ENCODE data around the gene TGIF2.

The TGIF2 gene

DNA sequence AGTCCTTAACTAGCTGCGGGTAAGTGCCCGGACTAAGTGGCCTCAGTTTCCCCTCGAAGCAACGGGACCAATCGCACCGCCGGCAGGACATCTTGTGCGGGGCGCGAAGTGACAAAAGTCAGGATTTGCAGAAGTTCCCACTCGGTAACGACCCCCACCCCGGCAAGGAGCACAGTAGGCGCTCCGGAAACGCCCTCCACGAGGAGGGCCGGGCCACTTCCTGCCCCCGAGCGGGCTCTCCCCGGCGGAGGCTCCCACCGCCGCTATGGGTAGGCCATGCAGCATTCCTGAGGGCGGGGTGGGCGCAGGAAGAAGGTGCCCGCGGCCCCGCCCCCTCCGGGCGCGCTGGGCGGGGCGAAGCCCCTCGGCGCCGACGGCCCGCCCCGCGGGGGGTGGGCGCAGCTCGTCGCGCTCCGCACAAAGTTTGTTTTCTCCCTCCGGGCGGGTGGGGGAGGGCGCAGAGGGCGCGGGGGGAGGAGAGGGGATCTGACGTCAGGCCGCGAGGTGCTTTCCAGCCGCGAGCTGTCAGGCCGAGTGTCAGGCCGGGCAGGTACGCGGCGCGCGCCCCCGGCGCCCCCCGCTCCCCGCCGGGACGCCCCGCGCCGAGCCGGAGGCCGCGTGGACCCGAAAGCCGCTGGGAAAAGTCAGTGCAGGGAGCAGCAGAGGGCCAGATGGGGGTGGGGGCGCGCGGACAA is at the start of gene TGIF2:
TGIF2 (plus strand) TSS at position 495 of the 695 bp plus-strand sequence. CDS start 5,178 bp downstream, outside the sequence.
- peak within 1 kb of the TSS; percentile 74 to 76 for H3K9ac ChIP-seq (ENCODE audit: low read depth in 1 of 2, low read length in 2 of 2)
- H3K27me3 ChIP-seq (ENCODE audit: control insufficient read depth in 2 of 2, insufficient read depth in 2 of 2, low read length in 2 of 2) = no peaks in the 10 kb centered on the region
- H3K4me3 ChIP-seq (ENCODE audit: low read length in 2 of 2) = peak within 1 kb of the TSS; percentile 69 to 71
- H3K27ac ChIP-seq (ENCODE audit: low read depth in 2 of 2, low read length in 2 of 2) = peak within 1 kb of the TSS; percentile 78 to 83
- no peaks in the 10 kb centered on the region for H3K9me3 ChIP-seq (ENCODE audit: control insufficient read depth in 2 of 2, low read length in 2 of 2)
- peaks cover 7 to 13% of the 10 kb centered on the region in 2 donors for H3K4me1 ChIP-seq (ENCODE audit: control insufficient read depth in 2 of 2, insufficient read depth in 2 of 2, low read length in 2 of 2)
- no peaks in the 10 kb centered on the region for H3K36me3 ChIP-seq (ENCODE audit: control insufficient read depth in 2 of 2, insufficient read depth in 2 of 2, low read length in 2 of 2)

DNA sequence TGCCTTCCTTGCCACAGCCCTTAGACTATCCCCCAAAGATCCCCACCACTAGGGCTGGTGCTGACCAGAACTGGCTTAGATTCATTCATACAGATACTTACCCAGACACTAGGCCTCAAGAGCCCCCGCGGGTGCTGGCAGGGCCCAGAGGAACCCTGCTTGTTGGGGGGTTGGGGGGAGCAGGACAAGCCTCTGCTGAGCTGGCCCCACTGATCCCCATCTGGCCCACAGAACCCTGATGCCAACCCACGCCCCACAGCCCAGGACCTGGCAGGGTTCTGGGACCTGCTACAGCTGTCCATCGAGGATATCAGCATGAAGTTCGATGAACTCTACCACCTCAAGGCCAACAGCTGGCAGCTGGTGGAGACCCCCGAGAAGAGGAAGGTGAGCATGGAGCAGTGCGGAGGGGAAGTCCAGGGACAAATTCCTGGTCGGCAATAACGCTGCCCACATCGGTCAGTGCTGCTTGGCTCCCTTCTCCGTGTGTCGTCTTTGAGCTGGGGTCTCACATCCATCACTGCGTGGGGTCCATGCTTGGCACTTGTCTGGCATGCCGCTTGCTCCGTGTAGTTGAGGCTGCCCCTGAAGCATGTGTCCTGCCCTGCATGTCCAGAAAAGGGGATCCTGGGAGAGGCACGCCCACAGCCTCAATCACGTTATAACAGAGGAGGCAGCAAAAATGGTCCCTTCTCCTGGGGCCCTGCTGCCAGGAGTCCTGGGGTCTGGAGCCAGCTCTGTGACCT is 47.6 kb upstream of the TGIF2 start:
- Histone ChIP-seq H3K4me3 (ENCODE audit: low read length in 2 of 2) (no peak overlapping the region), H3K9ac (ENCODE audit: low read depth in 1 of 2, low read length in 2 of 2) (no peak overlapping the region), H3K27ac (ENCODE audit: low read depth in 2 of 2, low read length in 2 of 2) (no peak overlapping the region), H3K36me3 (ENCODE audit: control insufficient read depth in 2 of 2, insufficient read depth in 2 of 2, low read length in 2 of 2) (peaks cover 30 to 35% of the 10 kb centered on the region in 2 donors), H3K9me3 (ENCODE audit: control insufficient read depth in 2 of 2, low read length in 2 of 2) (no peaks in the 10 kb centered on the region), H3K4me1 (ENCODE audit: control insufficient read depth in 2 of 2, insufficient read depth in 2 of 2, low read length in 2 of 2) (no peaks in the 10 kb centered on the region), H3K27me3 (ENCODE audit: control insufficient read depth in 2 of 2, insufficient read depth in 2 of 2, low read length in 2 of 2) (no peaks in the 10 kb centered on the region)

DNA sequence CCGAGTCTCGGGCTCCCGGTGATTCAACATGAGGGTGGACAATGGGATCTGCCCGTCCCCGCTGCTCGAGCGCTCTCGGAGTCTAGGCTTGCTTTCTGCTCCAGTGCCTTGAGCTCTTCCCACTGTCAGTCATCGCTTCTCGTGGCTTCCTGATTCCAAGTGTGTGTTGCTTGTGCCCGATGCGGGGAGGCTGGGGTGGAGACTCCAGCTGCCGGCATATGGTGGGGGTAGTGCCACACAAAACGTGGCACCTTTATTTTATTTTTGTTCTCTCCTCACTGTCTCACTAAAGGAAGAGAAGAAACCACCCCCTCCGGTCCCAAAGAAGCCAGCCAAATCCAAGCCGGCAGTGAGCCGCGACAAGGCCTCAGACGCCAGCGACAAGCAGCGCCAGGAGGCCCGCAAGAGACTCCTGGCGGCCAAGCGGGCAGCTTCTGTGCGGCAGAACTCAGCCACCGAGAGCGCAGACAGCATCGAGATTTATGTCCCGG is 46.8 kb upstream of the TGIF2 start:
- Histone ChIP-seq H3K36me3 (ENCODE audit: control insufficient read depth in 2 of 2, insufficient read depth in 2 of 2, low read length in 2 of 2) (peaks cover 30 to 32% of the 10 kb centered on the region in 2 donors), H3K4me3 (ENCODE audit: low read length in 2 of 2) (no peak overlapping the region)

DNA sequence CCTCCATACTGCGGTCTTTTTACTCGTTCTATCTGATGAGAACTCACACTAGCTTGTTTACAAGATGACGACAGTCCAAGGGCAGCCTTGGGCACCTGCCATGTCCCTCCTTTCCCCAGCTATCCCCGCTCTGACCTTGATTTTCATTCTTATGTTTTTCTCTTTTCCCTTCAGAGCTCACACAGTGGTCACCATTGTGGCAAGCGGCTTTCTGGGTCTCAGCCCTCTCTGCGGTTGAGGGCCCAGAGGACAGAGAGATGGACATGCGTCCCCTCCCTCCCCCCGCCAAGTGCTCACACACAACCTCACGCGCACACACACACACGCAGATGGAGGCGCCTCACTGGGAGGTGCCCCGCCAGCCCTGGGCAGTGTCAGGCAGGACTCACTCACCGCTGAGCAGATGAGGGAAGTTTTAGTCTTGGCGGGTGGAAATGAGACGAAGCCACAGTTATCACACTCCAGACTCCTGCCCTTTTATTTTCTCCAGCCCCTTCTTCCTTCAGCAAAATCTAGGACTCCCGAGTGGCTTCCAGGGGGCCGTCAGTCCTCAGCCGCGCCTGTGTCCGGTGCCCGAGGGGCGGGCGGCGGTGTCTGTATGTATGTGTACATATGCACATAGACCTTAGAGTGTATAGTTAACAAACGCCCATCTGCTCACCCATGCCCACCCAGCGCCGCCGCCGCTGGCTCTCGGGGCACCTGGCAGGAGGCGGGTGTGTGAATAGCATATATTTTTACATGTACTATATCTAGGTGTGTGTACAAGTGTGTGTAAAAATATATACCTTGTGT is 45.9 kb upstream of the TGIF2 start:
- Histone ChIP-seq H3K4me1 (ENCODE audit: control insufficient read depth in 2 of 2, insufficient read depth in 2 of 2, low read length in 2 of 2) (no peaks in the 10 kb centered on the region), H3K9ac (ENCODE audit: low read depth in 1 of 2, low read length in 2 of 2) (no peak overlapping the region), H3K27ac (ENCODE audit: low read depth in 2 of 2, low read length in 2 of 2) (peak overlapping the region in 1 of 2 donors; percentile 43), H3K9me3 (ENCODE audit: control insufficient read depth in 2 of 2, low read length in 2 of 2) (no peaks in the 10 kb centered on the region), H3K36me3 (ENCODE audit: control insufficient read depth in 2 of 2, insufficient read depth in 2 of 2, low read length in 2 of 2) (peaks cover 25 to 30% of the 10 kb centered on the region in 2 donors), H3K4me3 (ENCODE audit: low read length in 2 of 2) (no peak overlapping the region), H3K27me3 (ENCODE audit: control insufficient read depth in 2 of 2, insufficient read depth in 2 of 2, low read length in 2 of 2) (no peaks in the 10 kb centered on the region)

More for the DNA sequence above, 46.8 kb upstream of the TGIF2 start:
- Histone ChIP-seq H3K27ac (ENCODE audit: low read depth in 2 of 2, low read length in 2 of 2) (no peak overlapping the region), H3K4me1 (ENCODE audit: control insufficient read depth in 2 of 2, insufficient read depth in 2 of 2, low read length in 2 of 2) (no peaks in the 10 kb centered on the region), H3K9me3 (ENCODE audit: control insufficient read depth in 2 of 2, low read length in 2 of 2) (no peaks in the 10 kb centered on the region), H3K9ac (ENCODE audit: low read depth in 1 of 2, low read length in 2 of 2) (no peak overlapping the region), H3K27me3 (ENCODE audit: control insufficient read depth in 2 of 2, insufficient read depth in 2 of 2, low read length in 2 of 2) (no peaks in the 10 kb centered on the region)

DNA sequence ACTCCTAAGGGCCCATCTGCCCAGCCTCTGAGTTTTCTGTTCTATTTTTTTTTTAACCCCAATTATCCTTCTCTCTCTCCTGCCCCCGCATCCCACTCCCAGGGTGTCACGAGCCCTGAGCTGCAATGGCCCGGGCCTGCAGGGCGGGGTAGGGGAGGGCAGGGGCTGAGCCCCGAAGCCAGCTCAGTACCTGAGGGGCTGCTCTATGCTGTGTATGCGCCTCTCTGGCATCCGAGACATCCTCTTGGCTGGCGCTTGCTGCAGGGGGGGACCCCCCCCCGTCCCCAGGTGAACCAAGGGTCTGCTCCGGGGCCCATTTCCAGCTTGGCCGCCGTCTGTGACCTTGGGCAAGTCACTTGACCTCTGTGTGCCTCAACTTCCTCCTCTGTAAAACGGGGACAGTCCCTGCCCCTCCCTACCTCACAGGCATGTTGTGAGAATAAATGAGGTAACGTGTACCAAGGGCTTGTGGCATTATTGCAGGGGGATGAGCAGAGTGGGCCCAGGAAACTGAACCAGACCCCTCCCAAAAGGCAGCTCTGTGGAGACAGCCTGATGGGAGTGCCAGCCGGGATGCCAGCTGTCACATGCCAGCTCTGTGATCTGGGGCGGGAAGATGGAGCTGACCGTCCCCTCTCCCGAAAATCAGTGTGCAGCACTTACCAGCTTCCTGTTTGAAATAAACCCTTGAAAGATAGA is 45.1 kb upstream of the TGIF2 start:
- H3K4me1 ChIP-seq (ENCODE audit: control insufficient read depth in 2 of 2, insufficient read depth in 2 of 2, low read length in 2 of 2) = no peaks in the 10 kb centered on the region
- no peak overlapping the region for H3K9ac ChIP-seq (ENCODE audit: low read depth in 1 of 2, low read length in 2 of 2)
- H3K9me3 ChIP-seq (ENCODE audit: control insufficient read depth in 2 of 2, low read length in 2 of 2) = no peaks in the 10 kb centered on the region
- peaks cover 25 to 30% of the 10 kb centered on the region in 2 donors for H3K36me3 ChIP-seq (ENCODE audit: control insufficient read depth in 2 of 2, insufficient read depth in 2 of 2, low read length in 2 of 2)
- H3K27ac ChIP-seq (ENCODE audit: low read depth in 2 of 2, low read length in 2 of 2) = no peak overlapping the region
- no peaks in the 10 kb centered on the region for H3K27me3 ChIP-seq (ENCODE audit: control insufficient read depth in 2 of 2, insufficient read depth in 2 of 2, low read length in 2 of 2)
- no peak overlapping the region for H3K4me3 ChIP-seq (ENCODE audit: low read length in 2 of 2)

DNA sequence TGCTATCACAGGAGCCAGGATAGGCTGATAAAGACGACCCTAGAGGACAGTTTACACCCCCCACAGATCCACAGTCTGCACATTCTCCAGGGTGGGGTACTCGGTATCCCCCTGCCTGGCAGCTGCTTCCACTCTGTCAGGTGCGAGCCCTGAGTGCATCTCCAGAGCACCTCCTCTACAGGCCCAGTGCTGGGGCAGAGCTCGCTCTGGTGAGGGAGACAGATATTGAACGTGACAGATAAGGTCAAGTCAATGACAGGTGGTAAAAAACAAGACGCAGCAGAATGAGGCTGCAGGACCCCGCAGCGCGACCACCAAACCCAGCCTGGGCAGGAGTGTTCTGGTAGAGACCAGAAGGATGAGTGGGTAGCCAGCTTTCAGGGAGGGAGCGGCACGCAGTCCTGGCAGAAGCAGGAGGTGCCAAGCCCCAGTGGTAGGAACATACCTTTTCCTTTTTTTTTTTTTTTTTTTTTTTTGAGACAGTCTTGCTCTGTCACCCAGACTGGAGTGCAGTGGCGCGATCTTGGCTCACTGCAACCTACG is 44.5 kb upstream of the TGIF2 start:
- H3K9me3 ChIP-seq (ENCODE audit: control insufficient read depth in 2 of 2, low read length in 2 of 2) = no peaks in the 10 kb centered on the region
- H3K4me1 ChIP-seq (ENCODE audit: control insufficient read depth in 2 of 2, insufficient read depth in 2 of 2, low read length in 2 of 2) = no peaks in the 10 kb centered on the region
- peaks cover 24 to 28% of the 10 kb centered on the region in 2 donors for H3K36me3 ChIP-seq (ENCODE audit: control insufficient read depth in 2 of 2, insufficient read depth in 2 of 2, low read length in 2 of 2)
- H3K27me3 ChIP-seq (ENCODE audit: control insufficient read depth in 2 of 2, insufficient read depth in 2 of 2, low read length in 2 of 2) = no peaks in the 10 kb centered on the region
- no peak overlapping the region for H3K9ac ChIP-seq (ENCODE audit: low read depth in 1 of 2, low read length in 2 of 2)
- no peak overlapping the region for H3K4me3 ChIP-seq (ENCODE audit: low read length in 2 of 2)
- H3K27ac ChIP-seq (ENCODE audit: low read depth in 2 of 2, low read length in 2 of 2) = no peak overlapping the region

DNA sequence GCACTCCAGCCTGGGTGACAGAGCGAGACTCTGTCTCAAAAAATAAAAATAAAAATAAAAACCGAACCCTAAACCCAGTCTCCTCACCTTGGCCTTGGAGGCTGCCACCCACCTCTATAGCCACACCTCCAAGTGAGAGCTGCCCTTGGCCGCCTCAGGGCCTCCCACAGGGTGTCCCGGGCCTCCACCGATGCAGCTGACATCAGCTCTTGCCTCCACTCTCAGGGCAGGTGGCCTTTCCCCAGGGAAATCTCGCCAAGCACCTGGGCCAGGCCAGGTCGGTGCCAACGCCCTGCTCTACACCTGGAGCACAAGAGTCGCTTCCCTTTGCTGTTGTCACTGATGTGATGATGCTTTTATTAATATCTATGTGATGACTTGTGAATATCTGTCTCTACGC is 41.0 kb upstream of the TGIF2 start:
- Histone ChIP-seq H3K4me1 (ENCODE audit: control insufficient read depth in 2 of 2, insufficient read depth in 2 of 2, low read length in 2 of 2) (no peaks in the 10 kb centered on the region), H3K27ac (ENCODE audit: low read depth in 2 of 2, low read length in 2 of 2) (no peak overlapping the region), H3K36me3 (ENCODE audit: control insufficient read depth in 2 of 2, insufficient read depth in 2 of 2, low read length in 2 of 2) (peaks cover under 1 to 2% of the 10 kb centered on the region in 2 donors), H3K4me3 (ENCODE audit: low read length in 2 of 2) (no peak overlapping the region), H3K27me3 (ENCODE audit: control insufficient read depth in 2 of 2, insufficient read depth in 2 of 2, low read length in 2 of 2) (no peaks in the 10 kb centered on the region), H3K9me3 (ENCODE audit: control insufficient read depth in 2 of 2, low read length in 2 of 2) (no peaks in the 10 kb centered on the region), H3K9ac (ENCODE audit: low read depth in 1 of 2, low read length in 2 of 2) (no peak overlapping the region)

DNA sequence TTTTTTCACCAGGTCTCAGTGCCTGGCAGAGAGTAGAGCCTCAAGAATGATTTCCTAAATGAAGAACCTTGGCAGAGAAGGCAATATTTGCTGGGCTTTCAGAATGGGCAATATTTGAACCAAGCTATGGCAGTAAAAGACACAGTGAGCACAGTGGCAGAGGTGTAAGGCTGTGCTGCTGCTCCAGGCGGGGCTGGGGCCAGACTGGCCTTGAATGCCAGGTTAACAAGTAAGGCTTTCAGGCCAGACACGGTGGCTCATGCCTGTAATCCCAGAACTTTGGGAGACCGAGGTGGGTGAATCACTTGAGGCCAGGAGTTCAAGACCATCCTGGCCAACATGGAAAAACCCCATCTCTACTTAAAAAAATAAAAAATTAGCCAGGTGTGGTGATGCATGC is 40.6 kb upstream of the TGIF2 start:
- Histone ChIP-seq H3K27ac (ENCODE audit: low read depth in 2 of 2, low read length in 2 of 2) (no peak overlapping the region), H3K4me3 (ENCODE audit: low read length in 2 of 2) (no peak overlapping the region), H3K9me3 (ENCODE audit: control insufficient read depth in 2 of 2, low read length in 2 of 2) (no peaks in the 10 kb centered on the region), H3K4me1 (ENCODE audit: control insufficient read depth in 2 of 2, insufficient read depth in 2 of 2, low read length in 2 of 2) (no peaks in the 10 kb centered on the region), H3K36me3 (ENCODE audit: control insufficient read depth in 2 of 2, insufficient read depth in 2 of 2, low read length in 2 of 2) (no peaks in the 10 kb centered on the region), H3K27me3 (ENCODE audit: control insufficient read depth in 2 of 2, insufficient read depth in 2 of 2, low read length in 2 of 2) (no peaks in the 10 kb centered on the region), H3K9ac (ENCODE audit: low read depth in 1 of 2, low read length in 2 of 2) (no peak overlapping the region)

DNA sequence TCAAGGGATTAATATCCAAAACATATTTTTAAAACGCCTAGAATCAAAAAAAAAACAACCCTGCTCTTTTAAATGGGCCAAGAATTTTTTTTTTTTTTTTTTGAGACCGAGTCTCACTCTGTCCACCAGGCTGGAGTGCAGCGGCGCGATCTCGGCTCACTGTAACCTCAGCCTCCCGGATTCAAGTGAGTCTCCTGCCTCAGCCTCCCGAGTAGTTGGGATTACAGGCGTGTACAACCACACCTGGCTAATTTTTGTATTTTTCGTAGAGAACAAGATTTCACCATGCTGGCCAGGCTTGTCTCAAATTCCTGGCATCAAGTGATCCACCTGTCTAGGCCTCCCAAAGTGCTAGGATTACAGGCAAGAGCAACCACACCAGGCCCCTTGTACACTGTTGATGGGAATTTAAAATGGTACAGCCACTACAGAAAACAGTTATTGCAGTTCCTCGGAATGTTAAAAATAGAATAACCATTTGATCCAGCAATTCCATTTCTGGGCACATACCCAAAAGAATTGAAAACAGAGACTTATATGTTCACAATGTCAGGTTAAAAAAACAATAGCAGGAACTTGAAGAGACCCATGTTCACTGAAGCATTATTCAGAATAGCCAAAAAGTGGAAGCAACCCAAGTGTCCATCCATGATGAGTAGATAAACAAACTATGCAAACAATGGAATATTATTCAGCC is 35.2 kb upstream of the TGIF2 start:
- no peaks in the 10 kb centered on the region for H3K9me3 ChIP-seq (ENCODE audit: control insufficient read depth in 2 of 2, low read length in 2 of 2)
- no peaks in the 10 kb centered on the region for H3K27me3 ChIP-seq (ENCODE audit: control insufficient read depth in 2 of 2, insufficient read depth in 2 of 2, low read length in 2 of 2)
- no peaks in the 10 kb centered on the region for H3K36me3 ChIP-seq (ENCODE audit: control insufficient read depth in 2 of 2, insufficient read depth in 2 of 2, low read length in 2 of 2)
- peaks cover 0 to 3% of the 10 kb centered on the region in 2 donors for H3K4me1 ChIP-seq (ENCODE audit: control insufficient read depth in 2 of 2, insufficient read depth in 2 of 2, low read length in 2 of 2)
- H3K9ac ChIP-seq (ENCODE audit: low read depth in 1 of 2, low read length in 2 of 2) = no peak overlapping the region
- H3K27ac ChIP-seq (ENCODE audit: low read depth in 2 of 2, low read length in 2 of 2) = peak overlapping the region in 1 of 2 donors; percentile 7
- no peak overlapping the region for H3K4me3 ChIP-seq (ENCODE audit: low read length in 2 of 2)
